Tibial nerve (tissue), 3 donors: Measurements from ENCODE around the gene PDE4A.

Source experiments
- EP300 ChIP-seq, 2 donors: sonication (generic); formaldehyde crosslinking; IDR thresholded peaks; one replicate each; pipeline ENCODE4 v1.6.1; 2017; ENCODE audit warnings: antibody characterized with exemption in 2 of 2, mild to moderate bottlenecking in 1 of 2
- POLR2A ChIP-seq, 2 donors: fragments of 450-650 bp; IDR thresholded peaks; one replicate each; pipeline ENCODE4 v1.6.1; 2017; ENCODE audit warnings: antibody characterized with exemption in 2 of 2, mild to moderate bottlenecking in 2 of 2, moderate library complexity in 2 of 2

- TF ChIP-seq EP300 (IDR thresholded peaks at IDR 0.05) (no peak), POLR2A (IDR thresholded peaks at IDR 0.05) (no peak)
Observed at GRCh38 chr19:10508707-10509106, 88.4 kb downstream of the PDE4A start.
